ENCODE results near the gene PHF21A.

Gene PHF21A

GRCh38 chr11:46072172-46072964, 48.9 kb downstream of the PHF21A start:
- no peak for DNase-seq

- no peak for DNase-seq
Observed at GRCh38 chr11:46071091-46071490, 50.2 kb downstream of the PHF21A start.

- no peak for DNase-seq
Observed at GRCh38 chr11:46069595-46069994, 51.7 kb downstream of the PHF21A start.

- DNase-seq: no peak
Observed at GRCh38 chr11:46066335-46066734, 54.9 kb downstream of the PHF21A start.

GRCh38 chr11:46065681-46066080, 55.6 kb downstream of the PHF21A start:
- DNase-seq: no peak

- DNase-seq: no peak
Observed at GRCh38 chr11:46064221-46064620, 57.0 kb downstream of the PHF21A start.

- no peak for DNase-seq
Observed at GRCh38 chr11:46063138-46063537, 58.1 kb downstream of the PHF21A start.

GRCh38 chr11:46060013-46060412, 61.2 kb downstream of the PHF21A start:
- DNase-seq: no peak

GRCh38 chr11:46057489-46057888, 63.8 kb downstream of the PHF21A start:
- no peak for DNase-seq

- no peak for DNase-seq
Observed at GRCh38 chr11:46055371-46055770, 65.9 kb downstream of the PHF21A start.

- DNase-seq: no peak
Observed at GRCh38 chr11:46051102-46051501, 70.2 kb downstream of the PHF21A start.

GRCh38 chr11:46050662-46051061, 70.6 kb downstream of the PHF21A start:
- DNase-seq: peak; percentile 0

- peak; percentile 16 for DNase-seq
Observed at GRCh38 chr11:46050003-46050461, 71.2 kb downstream of the PHF21A start.

GRCh38 chr11:46049325-46049897, 71.8 kb downstream of the PHF21A start:
- DNase-seq: peak; percentile 5

- DNase-seq: no peak
Observed at GRCh38 chr11:46048198-46048597, 73.1 kb downstream of the PHF21A start.

- no peak for DNase-seq
Observed at GRCh38 chr11:46047520-46047919, 73.7 kb downstream of the PHF21A start.

- DNase-seq: no peak
Observed at GRCh38 chr11:46045811-46046210, 75.4 kb downstream of the PHF21A start.

- no peak for DNase-seq
Observed at GRCh38 chr11:46044601-46045000, 76.7 kb downstream of the PHF21A start.

- no peak for DNase-seq
Observed at GRCh38 chr11:46039990-46040389, 81.3 kb downstream of the PHF21A start.

- DNase-seq: no peak
Observed at GRCh38 chr11:46038529-46038928, 82.7 kb downstream of the PHF21A start.

- DNase-seq: no peak
Observed at GRCh38 chr11:46036969-46037368, 84.3 kb downstream of the PHF21A start.

GRCh38 chr11:46036009-46036408, 85.2 kb downstream of the PHF21A start:
- DNase-seq: no peak

- DNase-seq: no peak
Observed at GRCh38 chr11:46034041-46034440, 87.2 kb downstream of the PHF21A start.

GRCh38 chr11:46026606-46027293, 94.5 kb downstream of the PHF21A start:
- no peak for DNase-seq

Measured in GF-D8 (cell line).